GM23338 (cell line): ENCODE results near the gene SYNDIG1L.

Experiments used
- POLR2AphosphoS5 ChIP-seq: IDR thresholded peaks from 2 replicates; pipeline ENCODE4 v1.6.1; 2016; ENCODE audit warnings: antibody characterized with exemption, low read depth
- TF ChIP-seq, protein P1 (sequence below), 2 experiments: fragments of 200-600 bp in 1 of 2; sonication (generic) in 1 of 2; conservative IDR thresholded peaks; 2 replicates each; pipeline versions ENCODE4 v1.5.1 to v1.6.1; 2016 to 2017; ENCODE audit warnings: antibody characterized with exemption in 2 of 2, low read depth in 2 of 2, mild to moderate bottlenecking in 2 of 2, moderate library complexity in 1 of 2

DNA sequence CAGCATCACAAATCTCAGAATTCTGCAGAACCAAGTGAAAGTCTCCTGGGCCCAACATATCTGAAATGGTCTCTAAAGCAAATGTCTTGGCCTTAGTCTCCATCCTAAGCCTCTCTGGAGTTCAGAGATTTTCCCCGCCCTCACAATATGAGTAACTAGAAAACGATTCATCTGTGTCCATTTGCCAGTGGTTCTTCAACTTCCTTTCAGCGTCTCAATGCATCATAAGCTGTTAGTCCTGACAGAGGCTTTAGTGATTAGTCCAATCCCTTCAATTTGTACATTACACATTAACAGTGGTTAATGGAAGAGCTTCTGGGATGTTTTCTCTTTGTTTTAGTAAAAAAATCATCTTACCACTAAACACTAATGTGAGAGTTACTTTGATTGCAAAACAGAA, 49.7 kb upstream of the SYNDIG1L start:
- TF ChIP-seq, protein P1, sequence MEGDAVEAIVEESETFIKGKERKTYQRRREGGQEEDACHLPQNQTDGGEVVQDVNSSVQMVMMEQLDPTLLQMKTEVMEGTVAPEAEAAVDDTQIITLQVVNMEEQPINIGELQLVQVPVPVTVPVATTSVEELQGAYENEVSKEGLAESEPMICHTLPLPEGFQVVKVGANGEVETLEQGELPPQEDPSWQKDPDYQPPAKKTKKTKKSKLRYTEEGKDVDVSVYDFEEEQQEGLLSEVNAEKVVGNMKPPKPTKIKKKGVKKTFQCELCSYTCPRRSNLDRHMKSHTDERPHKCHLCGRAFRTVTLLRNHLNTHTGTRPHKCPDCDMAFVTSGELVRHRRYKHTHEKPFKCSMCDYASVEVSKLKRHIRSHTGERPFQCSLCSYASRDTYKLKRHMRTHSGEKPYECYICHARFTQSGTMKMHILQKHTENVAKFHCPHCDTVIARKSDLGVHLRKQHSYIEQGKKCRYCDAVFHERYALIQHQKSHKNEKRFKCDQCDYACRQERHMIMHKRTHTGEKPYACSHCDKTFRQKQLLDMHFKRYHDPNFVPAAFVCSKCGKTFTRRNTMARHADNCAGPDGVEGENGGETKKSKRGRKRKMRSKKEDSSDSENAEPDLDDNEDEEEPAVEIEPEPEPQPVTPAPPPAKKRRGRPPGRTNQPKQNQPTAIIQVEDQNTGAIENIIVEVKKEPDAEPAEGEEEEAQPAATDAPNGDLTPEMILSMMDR (conservative IDR thresholded peaks at IDR 0.05; ENCODE audit: low read depth in 2 of 2): no peak
- no peak for TF ChIP-seq POLR2AphosphoS5
